ENCODE results near the gene GLG1. TPM values are rescaled to one million over a fixed set of nuclear protein-coding genes. Genes with fewer than 3 reads are reported as not detected.

GLG1 gene
- total and polyA plus RNA-seq, 2 donors (not counting 3 experiments of a cell fraction or from before 2014, with no cell fraction given), result 86.3 to 165 TPM

DNA sequence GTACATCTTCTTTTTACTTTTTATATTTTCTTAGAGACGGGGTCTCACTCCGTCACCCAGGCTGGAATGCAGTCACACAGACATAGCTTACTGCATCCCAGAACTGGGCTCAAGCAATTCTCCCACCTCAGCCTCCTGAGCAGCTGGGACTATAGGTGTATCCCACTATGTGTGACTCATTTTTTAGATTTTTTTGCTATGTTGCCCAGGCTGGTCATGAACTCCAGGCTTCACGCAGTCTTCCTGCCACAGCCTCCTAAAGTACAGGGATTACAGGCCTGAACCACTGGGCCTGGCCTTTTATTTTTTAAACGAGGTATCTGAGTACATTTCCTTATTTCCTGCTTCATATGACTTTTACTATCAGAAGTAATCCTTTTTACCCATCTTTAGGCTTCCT lies 48.0 kb downstream of the GLG1 start:
- FAIRE-seq (no peak), DNase-seq (ENCODE audit: low read depth, low spot score) (no peak)
- no peaks in the 10 kb centered on the region for H3K27me3 ChIP-seq (ENCODE audit: control insufficient read depth in 2 of 2, insufficient read depth in 2 of 2, low read length in 2 of 2)
- ChIA-PET CTCF (no interaction called here), POLR2A (no interaction called here)
- BruUV-seq (replicated peaks), result no TSS peak
- TF ChIP-seq JUN (IDR thresholded peaks at IDR 0.05; ENCODE audit: borderline replicate concordance, insufficient read depth, insufficient read length, low read depth) (no peak), FOS (IDR thresholded peaks at IDR 0.05; ENCODE audit: borderline replicate concordance, insufficient read depth, low read length) (no peak), POLR2A (IDR thresholded peaks at IDR 0.05; ENCODE audit: low read depth, low read length) (no peak), POLR2AphosphoS5 (IDR thresholded peaks at IDR 0.05; ENCODE audit: insufficient read depth, low read depth, low read length) (no peak), GATA2 (IDR thresholded peaks at IDR 0.05; ENCODE audit: insufficient read depth, insufficient read length, low read depth, low read length) (no peak), MYC (IDR thresholded peaks at IDR 0.05; ENCODE audit: low read depth, low read length) (no peak), EZH2 (IDR thresholded peaks at IDR 0.05; ENCODE audit: borderline replicate concordance, low read depth, low read length, severe bottlenecking) (no peak)
- TF ChIP-seq, protein P1, sequence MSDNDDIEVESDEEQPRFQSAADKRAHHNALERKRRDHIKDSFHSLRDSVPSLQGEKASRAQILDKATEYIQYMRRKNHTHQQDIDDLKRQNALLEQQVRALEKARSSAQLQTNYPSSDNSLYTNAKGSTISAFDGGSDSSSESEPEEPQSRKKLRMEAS (IDR thresholded peaks at IDR 0.05; ENCODE audit: insufficient read depth, insufficient read length), result no peak
- TF ChIP-seq, protein P2, sequence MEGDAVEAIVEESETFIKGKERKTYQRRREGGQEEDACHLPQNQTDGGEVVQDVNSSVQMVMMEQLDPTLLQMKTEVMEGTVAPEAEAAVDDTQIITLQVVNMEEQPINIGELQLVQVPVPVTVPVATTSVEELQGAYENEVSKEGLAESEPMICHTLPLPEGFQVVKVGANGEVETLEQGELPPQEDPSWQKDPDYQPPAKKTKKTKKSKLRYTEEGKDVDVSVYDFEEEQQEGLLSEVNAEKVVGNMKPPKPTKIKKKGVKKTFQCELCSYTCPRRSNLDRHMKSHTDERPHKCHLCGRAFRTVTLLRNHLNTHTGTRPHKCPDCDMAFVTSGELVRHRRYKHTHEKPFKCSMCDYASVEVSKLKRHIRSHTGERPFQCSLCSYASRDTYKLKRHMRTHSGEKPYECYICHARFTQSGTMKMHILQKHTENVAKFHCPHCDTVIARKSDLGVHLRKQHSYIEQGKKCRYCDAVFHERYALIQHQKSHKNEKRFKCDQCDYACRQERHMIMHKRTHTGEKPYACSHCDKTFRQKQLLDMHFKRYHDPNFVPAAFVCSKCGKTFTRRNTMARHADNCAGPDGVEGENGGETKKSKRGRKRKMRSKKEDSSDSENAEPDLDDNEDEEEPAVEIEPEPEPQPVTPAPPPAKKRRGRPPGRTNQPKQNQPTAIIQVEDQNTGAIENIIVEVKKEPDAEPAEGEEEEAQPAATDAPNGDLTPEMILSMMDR (IDR thresholded peaks at IDR 0.05; ENCODE audit: extremely low read depth in 1 of 2, insufficient read depth in 1 of 2, low read depth in 1 of 2, low read length in 2 of 2), result no peak
- no peak overlapping the region for H2AFZ ChIP-seq (ENCODE audit: low read depth, low read length)
- no peaks in the 10 kb centered on the region for H3K36me3 ChIP-seq (ENCODE audit: control insufficient read depth in 2 of 2, extremely low read depth in 1 of 2, insufficient read depth in 2 of 2, low read length in 2 of 2)
- intact Hi-C loops (cut with micrococcal nuclease), result no loop called here
- no peak overlapping the region for H3K9ac ChIP-seq (replicated peaks; ENCODE audit: extremely low read depth, insufficient read depth, low read length)
- H3K79me2 ChIP-seq (ENCODE audit: control insufficient read depth, insufficient read depth, low read length), result peaks cover 41% of the 10 kb centered on the region
- no peak overlapping the region for H3K27ac ChIP-seq (ENCODE audit: insufficient read depth, low read depth, low read length)
- H3K9me1 ChIP-seq (replicated peaks; ENCODE audit: control insufficient read depth, extremely low read depth, insufficient read depth, low read length), result no peaks in the 10 kb centered on the region
- peaks cover 2% of the 10 kb centered on the region for H4K20me1 ChIP-seq (replicated peaks; ENCODE audit: control insufficient read depth, extremely low read depth, insufficient read depth, low read length)
- H3K9me3 ChIP-seq (replicated peaks; ENCODE audit: control insufficient read depth, insufficient read depth, low read length), result no peaks in the 10 kb centered on the region
- peaks cover 4% of the 10 kb centered on the region for H3K4me1 ChIP-seq (ENCODE audit: control insufficient read depth, extremely low read depth, insufficient read depth, low read length)
- no peak overlapping the region for H3K4me2 ChIP-seq (ENCODE audit: insufficient read depth, low read length)
- dilution Hi-C loops (cut with MboI; ENCODE audit: extremely low pct_ligation_motif_present, low sequenced_read_pairs), result no loop called here
- H3K4me3 ChIP-seq (replicated peaks in 1 of 3; ENCODE audit: insufficient read depth in 1 of 3, low read depth in 1 of 3, low read length in 3 of 3), result no peak overlapping the region

Measured in endothelial cell of umbilical vein (primary cell).